HG03025 (cell line): ENCODE results near the gene TSPAN1.

Source experiments
- ATAC-seq: cut with Tn5 transposase; IDR thresholded peaks from one replicate; pipeline ENCODE4 v1.9.1; 2021; ENCODE audit warnings: mild to moderate bottlenecking, moderate library complexity; ENCODE audit not compliant: unreplicated experiment, low FRiP score

The TSPAN1 gene

DNA sequence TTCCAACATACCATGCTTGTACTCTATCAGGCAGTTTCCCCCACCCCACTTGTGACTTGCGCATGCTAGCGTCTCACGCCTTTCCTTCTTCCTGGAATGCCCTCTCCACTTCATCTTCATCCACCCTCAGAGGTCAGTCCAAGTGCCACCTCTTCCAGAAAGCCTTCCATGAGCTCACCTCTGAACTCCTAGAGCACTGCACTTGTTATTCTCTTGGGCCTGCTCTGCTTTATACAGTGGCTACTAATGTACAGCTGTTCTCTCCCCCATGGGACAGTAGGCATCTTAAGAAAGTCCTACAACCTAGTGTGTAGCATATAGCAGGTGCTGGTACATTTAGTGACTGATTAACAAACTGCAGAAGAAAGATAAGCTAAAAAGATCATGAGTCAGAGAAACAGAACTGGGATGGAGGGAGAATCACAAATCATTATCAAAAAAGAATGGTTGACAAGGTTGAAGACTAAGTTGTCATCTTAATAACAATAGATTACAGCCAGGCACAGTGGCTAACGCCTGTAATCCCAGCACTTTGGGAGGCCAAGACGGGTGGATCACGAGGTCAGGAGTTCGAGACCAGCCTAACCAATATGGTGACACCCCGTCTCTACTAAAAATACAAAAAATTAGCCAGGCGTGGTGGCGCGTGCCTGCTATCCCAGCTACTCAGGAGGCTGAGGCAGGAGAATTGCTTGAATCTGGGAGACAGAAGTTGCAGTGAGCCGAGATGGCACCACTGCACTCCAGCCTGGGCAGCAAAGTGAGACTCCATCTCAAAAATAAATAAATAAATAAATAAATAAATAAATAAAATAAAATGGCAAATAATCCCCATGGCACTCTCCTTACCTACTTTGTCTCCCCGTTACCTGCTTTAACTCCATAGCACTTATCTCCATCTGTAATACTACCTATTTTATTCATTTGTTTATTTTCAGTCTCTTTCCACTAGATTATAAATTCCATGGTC is 16.3 kb upstream of the TSPAN1 start:
- ATAC-seq: no peak

DNA sequence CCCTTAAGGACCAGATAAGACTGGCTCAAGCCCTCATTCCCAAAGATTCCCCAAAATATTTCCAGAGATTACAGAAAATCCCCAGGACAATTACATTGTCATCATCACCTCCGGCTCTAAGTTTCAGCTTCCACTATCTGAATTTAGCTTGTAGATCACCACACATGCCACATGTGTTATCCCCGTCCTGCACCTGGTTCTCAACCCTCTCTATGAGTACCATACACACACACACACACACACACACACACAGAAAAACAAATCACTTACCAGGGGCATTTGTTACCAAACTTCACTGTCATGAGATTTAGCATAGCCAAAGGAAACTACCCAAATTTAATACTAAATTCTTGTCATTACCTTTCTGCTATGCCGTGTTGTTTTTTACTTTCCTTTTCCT is 15.4 kb upstream of the TSPAN1 start:
- no peak for ATAC-seq

DNA sequence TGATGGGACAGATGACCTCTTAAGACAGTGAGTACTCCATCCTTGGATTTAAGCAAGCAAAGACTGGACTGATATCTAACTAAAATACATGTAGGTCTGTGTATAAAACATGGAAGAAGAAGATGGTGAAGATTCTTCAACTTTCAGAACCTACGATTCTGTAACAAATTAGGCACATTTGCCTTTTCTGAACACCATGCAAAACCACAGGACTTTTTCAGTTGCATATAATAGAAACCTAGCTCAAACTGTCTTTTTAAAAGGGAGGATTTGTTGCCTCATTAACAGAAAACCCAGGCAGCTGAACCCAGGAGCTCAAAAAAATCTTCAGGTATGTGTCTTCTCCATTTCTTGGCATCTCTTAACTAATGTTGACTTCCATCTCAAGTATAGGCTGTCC is 14.7 kb upstream of the TSPAN1 start:
- ATAC-seq: no peak

DNA sequence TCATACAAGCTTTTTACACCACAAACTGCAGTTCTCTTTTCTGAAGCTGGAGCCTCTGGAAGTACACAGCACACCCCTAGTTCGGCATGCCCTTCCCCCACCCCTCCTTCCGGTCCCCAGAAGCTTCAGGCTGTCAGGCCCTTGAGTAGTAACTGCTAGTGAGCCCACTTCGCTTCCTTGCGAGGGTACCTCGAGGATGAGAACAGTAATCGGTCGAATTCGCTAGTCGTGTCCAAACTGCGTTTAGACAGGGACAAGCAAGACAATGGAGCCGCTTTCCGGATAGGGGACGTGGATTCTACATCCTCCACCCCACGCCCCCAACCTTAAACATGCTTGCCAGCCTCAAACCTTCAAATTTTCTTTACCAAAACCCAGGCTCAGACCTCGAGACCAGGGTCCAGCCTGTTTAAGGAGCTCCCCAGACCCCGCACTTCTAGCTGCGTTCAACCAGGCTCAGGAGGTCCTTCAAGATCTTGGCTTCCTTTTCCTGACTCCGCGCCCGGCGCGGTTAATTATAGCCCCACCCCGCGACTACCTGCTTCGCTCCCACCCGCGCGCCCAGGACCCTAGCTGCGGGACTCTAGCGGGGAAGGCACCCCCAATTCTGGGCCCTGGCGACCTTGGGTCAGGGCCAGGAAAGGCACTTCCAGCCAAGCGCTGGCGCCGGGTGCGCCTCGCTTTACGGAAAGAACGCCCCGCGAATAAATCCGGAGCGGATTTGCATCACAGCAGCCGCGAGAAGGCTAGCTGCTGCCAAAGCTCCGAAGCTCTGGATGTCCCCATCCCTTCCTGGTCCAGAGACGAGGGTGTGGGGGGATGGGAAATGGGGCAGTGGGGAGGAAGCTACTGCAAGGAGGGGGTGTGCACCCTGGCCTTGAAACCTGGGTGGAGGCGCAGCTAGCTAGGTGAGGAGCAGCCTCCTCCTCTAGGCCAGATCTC is 8.1 kb upstream of the TSPAN1 start:
- no peak for ATAC-seq

DNA sequence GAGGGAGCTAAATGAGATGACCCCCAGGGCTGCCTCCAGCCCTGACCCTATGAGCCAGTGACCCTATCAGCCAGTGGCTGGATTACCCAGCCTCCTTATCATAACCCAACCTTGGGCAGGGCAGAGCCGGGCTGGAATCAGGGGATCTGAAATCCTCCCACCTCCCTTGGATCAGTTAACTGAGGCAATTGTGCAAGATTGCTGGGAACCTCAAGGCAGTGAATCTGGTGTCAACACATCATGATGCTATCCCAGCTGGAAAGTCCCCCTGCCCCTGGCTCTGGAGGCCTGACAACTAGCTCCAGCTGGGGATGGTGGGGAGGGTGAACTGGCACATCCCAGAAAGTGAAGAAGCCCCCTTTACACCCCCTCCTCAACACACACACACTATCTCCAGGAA is 6.4 kb upstream of the TSPAN1 start:
- ATAC-seq: no peak

DNA sequence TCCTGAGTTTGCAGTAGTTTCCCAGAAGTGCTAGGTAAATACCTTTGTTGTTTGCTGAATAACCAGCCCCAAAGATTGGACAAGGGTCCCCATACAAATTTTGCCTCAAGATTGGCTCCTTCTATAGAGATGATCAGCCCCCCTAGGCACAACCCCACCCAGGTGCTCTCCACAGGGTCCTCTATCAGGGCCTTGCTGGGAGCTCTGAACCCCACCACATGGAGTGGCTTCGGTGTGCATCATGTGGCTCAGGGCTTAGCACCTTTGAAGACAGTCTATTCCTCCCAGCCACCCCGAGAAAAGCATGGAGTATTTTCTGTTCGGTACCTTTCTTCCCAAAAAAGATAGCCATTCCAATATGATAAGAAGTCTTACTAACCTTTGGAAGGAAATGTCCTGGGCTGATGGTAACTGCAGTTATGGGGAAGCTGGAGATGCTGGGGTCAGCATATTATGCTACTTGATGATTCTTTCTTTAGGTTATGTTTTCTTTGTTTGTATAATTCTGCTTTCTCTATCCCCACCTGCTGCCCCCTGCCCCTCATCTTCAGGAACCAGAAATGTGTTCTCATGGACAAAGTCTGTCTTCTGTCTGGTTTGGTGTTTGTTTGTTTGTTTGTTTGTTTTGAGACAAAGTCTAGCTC is 5.0 kb upstream of the TSPAN1 start:
- ATAC-seq: no peak

DNA sequence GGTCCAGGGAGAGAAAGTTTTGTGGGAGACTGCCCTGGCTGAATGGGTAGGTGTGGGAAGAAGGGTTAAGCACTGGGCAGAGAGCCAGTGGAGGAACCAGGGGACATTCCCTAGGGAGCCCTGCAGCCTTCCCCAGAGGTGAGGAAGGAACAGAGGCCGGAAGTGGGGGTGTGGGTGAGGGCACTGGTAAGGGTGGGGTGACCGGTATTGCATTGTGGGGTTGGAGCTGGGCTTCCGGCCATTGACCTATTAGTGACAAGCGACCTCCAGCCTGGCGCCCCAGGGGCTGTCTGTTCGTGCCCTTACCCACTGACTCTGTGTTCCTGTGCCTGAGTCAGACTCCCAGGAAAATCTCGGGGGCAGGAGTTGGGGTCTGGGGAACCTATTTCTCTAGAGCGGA is 3.5 kb upstream of the TSPAN1 start:
- no peak for ATAC-seq

DNA sequence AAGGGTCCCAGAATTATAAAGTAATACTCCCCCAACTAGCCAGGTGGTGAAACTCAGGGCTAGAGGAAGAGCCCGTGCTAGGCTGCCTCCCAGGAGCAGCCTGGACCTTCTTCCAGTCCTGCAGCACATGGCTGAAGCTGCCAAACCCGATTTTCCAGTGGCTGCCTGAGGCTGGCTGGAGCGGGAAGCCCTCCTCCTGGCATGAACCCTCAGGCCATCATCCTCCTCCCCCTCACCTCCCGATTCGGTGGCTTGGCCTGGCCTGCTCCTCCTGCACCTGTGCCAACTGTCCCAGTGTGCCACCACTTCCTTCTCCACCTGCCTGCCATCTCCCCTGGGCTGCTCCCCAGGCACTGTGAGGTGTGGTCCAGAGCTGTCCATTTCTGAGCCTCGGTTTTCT is 3.0 kb upstream of the TSPAN1 start:
- ATAC-seq: no peak

DNA sequence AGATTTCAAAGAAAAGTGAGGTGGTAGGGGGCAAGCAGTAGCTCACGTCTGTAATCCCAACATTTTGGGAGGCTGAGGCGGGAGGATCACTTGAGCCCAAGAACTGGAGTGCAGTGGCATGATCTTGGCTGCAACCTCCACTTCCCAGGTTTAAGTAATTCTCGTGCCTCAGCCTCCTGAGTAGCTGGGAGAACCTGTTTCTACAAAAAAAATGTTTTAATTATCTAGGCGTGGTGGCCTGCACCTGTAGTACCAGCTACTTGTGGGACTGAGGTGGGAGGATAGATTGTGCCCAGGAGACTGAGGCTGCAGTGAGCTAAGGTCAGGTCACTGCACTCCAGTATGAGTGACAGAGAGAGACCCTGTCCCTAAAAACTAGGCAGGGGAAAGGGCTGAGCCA is 2.6 kb upstream of the TSPAN1 start:
- no peak for ATAC-seq

DNA sequence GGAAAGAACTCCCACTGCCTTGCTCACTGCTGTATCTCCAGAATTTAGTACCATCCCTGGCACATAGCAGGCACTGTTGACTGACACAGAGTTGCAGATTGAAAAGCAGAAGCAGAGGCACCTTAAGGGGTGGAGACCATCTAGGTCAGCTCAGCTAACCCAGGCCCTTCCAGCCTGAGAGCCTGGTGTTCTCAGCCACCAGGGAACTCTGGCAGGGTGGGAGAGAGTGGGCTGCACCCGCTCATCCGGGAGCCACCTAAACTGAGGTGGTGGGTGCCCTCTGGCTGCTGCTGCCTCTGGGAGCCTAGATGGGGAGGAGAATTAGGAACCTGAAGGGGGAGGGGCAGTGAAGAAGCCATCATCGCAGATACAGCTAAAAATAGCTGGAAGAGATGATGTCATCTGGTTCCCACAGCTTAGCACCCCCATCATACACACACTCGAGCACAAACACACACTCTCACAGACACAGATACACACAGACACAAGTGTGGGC is 1.5 kb upstream of the TSPAN1 start:
- no peak for ATAC-seq

DNA sequence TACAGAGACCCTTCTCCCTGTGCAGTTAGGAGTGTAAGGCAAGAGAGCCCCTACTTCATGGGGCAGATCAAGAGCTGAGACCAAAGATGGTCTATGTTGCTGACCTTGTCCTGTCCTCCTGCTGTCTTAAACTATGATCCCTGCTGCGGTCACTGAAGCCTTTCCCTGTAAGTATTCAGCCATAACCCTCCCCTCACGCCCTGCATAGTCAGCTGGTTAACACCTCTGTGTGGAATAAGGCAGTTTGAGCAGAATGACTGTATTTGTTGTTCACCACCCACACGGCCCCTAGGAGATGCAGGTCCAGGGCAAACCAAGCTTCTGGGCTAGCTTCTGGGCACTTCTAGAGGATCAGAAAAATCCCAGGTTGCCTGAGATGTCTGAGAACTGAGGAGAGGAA is 356 bp downstream of the TSPAN1 start:
- no peak for ATAC-seq

DNA sequence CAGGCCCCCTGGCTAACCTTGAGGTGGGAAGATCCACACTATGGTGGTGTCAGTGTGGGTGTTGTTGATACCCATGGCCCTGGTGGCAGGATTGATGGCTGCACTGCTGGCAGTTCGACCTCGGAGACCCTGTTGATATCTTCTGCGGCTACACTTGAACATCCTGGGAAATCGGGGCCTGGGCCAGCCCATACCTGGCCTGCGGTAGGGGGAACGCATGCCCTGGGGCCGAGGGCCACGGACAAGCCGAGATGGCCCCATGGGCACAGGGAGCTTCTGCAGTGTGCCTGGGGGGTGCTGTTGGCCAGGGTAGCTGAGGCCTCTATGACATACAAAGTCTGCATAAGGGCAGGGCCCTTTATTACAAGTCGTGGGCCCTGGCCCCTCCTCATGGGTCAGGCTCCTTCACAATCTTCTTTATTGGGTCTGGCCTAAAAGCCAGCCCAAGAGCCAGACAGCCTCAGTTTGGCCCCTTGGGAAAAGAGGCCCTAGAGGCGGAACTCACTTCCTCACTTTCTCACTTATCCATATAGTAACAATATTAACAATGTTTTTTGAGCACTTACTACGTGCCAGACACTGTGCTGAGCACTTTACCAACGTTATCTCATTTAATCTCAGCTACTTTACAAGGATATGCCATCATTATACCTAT is 1.5 kb downstream of the TSPAN1 start, which contains the start of gene P3R3URF:
Gene P3R3URF, minus strand, starts transcription at position 278 of the 655 bp plus-strand sequence. Its CDS starts 17 bp downstream, at position 261.
- ATAC-seq: no peak

DNA sequence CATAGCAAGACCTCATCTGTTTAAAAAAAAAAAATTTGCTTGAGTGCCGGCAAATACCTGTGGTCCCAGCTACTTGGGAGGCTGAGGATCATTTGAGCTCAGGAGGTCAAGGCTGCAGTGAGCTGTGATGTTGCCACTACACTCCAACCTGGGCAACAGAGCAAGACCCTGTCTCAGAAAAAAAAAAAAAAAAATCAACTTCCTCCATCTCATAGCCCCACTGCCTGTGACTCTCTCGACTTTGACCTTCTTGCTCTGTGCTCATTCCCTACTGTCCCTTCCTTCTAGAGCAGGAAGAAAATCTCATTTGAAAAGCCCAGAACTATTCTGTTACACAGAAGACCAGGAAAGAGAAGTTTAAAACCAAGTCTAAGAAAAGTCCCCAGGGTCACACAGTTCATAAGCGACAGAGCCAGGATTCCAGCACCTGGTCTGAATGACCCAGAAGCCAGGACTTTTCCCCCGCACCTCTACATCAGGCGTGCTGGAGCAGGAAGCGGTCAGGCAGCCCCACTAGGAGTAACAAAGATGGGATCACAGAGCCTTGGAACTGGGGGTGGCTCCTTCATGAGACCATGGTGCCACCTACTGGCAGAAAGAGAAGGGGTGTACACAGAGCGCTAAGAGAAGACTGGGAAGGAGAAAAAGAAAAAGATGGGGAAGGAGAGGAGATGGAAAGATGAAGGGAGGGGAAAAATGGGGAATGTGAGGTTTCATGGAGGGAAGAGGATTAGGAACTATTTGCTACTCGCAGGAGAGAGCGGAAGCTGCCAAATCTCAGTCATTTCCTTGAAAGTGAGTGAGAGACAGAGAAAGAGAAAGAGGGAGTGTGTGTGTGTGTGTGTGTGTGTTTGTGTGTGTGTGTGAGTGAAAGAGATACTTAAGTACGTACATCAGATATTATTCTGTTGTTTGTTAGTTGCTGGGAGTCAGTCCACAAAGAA is 4.5 kb downstream of the TSPAN1 start:
- no peak for ATAC-seq

DNA sequence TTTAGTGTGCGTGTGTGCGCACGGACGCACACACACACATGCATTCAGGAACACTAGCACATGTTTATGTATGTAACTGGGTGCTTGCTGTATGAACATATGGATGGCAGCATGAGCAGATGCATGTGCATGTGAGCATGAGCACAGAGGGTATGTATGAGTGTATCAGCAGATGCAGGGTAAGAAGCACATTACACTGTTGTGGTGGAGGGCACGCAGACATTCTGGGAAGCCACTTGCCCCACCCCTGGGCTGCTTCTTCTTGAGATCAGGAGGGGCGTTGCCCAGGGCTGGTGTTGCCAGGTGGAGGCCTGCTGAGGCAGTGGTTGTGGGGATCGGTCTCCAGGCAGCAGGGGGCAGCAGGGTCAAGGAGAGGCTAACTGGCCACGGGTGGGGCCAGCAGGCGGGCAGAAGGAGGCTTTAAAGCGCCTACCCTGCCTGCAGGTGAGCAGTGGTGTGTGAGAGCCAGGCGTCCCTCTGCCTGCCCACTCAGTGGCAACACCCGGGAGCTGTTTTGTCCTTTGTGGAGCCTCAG is 5.3 kb downstream of the TSPAN1 start:
- ATAC-seq: no peak

DNA sequence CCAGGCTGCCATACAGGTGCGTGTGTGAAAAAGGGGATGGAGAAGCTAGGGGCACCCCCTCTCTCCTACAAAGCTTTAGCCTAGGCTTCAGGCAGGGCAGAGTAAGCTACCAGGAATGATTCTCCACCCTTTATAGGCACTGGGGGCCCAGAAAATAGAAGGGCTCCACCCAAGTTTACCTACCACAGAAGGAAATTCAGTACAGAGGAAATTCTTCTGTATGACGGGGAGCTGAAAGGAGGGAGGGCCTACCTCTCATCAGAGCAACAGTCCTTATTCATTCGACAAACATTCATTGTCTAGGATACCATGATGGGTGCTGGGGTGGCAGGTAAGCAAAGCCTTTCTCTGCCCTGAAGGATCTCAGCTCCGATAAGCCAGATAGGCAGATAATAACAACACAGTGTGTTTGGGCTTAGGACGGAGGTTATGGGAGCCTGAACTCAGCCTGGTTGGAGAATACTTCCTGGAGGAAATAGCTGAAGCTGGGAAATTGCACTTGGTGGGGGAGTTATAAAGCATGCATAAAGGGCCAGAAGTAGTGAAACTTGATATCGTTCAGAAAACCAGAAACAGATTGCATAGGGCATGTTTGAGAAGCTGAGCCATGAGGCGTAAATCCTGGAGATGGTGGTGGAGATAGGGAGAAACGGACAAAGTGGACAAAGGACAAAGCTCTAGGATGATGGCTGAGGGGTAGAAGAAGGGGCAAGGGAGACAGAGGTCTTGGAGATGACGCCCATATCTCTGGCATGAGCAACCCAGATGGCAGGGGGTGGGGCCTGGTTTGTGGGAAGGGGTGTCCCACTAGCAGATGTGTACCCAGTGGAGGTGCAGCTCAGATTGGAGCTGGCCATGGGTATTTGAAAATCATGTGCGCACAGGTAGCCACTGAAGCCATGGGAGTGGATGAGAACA is 6.7 kb downstream of the TSPAN1 start:
- no peak for ATAC-seq

DNA sequence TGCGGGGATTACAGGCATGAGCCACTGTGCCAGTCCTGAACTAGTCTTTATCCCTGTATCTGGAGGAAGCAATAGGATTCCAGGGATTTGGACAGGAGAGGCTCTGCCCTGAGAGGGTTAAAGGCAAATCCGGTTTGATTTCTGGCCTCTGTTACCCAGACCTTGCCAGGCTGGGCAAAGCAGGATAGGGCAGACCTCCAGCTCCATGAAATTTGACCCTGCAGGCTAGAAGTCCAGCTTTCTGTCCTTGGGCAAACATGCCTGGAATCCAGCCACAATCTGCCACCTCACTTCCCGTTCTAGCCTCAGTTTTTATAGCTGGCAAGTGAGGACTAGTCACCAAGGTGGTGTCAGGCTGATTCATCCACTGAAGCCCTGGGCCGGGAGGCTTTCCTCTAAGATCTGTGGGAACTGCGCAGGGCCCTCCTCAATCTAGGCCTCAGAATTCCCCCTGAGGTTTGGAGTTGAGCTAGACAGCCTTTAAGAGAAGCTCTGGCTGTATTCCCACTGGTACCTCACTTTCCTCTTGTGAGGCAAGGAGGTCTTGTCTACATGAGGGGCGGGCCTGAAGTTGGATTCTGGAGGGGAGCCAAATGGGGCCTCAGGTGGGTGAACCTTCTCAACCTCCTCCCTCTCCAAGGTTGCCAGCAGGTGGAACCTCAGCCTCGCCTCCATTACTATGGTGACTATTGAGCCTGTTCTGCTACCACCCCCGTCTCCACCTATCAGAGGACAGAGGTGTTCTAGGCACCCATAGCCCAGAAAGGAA is 8.4 kb downstream of the TSPAN1 start:
- no peak for ATAC-seq
